A673 (cell line): ENCODE data around the gene RPTOR.

Experiments used
- EZH2 ChIP-seq: fragments of 200-600 bp; sonication (generic); IDR thresholded peaks from 2 replicates; pipeline ENCODE4 v1.6.1; 2017; ENCODE audit warnings: borderline replicate concordance, low read depth, mild to moderate bottlenecking, mixed read lengths, antibody characterized with exemption, low read length; ENCODE audit not compliant: poor library complexity, severe bottlenecking
- TF ChIP-seq, protein P1 (sequence below): fragments of 300-800, 200-600 bp; sonication (generic); conservative IDR thresholded peaks from 2 replicates; pipeline ENCODE4 v1.5.1; 2017; ENCODE audit warnings: low read depth, mild to moderate bottlenecking, antibody characterized with exemption, low read length, moderate library complexity, mixed read lengths

DNA sequence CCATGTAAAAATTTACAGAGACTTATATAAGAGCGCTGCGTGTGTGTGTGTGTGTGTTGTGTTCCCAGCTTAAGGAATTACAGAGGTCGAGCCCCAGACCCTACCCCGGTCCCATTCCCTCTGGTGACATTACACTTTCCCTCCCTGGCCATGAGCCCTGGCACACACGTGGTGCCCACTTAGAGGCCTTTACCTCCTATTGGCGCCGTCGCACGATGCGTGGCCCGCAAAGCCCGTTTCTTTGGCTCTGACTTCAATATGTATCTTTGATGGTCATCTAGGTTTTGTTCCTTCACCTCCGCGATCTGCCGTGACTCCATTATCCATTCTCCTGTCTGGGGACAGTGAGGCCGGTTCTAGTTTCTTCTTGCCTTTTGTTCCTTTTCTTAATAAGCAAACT, 350.1 kb downstream of the RPTOR start:
- TF ChIP-seq, protein P1, sequence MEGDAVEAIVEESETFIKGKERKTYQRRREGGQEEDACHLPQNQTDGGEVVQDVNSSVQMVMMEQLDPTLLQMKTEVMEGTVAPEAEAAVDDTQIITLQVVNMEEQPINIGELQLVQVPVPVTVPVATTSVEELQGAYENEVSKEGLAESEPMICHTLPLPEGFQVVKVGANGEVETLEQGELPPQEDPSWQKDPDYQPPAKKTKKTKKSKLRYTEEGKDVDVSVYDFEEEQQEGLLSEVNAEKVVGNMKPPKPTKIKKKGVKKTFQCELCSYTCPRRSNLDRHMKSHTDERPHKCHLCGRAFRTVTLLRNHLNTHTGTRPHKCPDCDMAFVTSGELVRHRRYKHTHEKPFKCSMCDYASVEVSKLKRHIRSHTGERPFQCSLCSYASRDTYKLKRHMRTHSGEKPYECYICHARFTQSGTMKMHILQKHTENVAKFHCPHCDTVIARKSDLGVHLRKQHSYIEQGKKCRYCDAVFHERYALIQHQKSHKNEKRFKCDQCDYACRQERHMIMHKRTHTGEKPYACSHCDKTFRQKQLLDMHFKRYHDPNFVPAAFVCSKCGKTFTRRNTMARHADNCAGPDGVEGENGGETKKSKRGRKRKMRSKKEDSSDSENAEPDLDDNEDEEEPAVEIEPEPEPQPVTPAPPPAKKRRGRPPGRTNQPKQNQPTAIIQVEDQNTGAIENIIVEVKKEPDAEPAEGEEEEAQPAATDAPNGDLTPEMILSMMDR: no peak
- no peak for TF ChIP-seq EZH2
